Measurements from ENCODE around the gene RAB8A.

GRCh38 chr19:16124953-16125352 lies 13.3 kb downstream of the RAB8A start:
- TF ChIP-seq CTCF (IDR thresholded peaks at IDR 0.05) = no peak
- no peak for TF ChIP-seq EZH2 (IDR thresholded peaks at IDR 0.05)
- TF ChIP-seq EZH2phosphoT487 (IDR thresholded peaks at IDR 0.05) = no peak
